Vagina (tissue), 2 donors: ENCODE data around the gene ALOX15B. TPM values are rescaled to one million over a fixed set of nuclear protein-coding genes. Genes with fewer than 3 reads are reported as not detected.
"Not testable (repeated sequence)": the region's sequence is repeated elsewhere in the genome, so short reads cannot be mapped to it uniquely, and the experiment has no call there.

Source experiments
- DNase-seq, 2 donors: peaks; one replicate each; pipeline ENCODE4 v3.0.0-alpha.2; 2017; ENCODE audit errors: extremely low spot score in 2 of 2
- H3K27ac ChIP-seq: fragments of 200-600 bp; sonication (generic); one replicate; pipeline ENCODE4 v1.5.1; 2019
- H3K27me3 ChIP-seq: fragments of 200-600 bp; sonication (generic); one replicate; pipeline ENCODE4 v1.5.1; 2019
- H3K36me3 ChIP-seq, 2 donors: fragments of 200-600 bp; sonication (generic); one replicate each; pipeline ENCODE4 v1.5.1; 2017 to 2019
- H3K4me1 ChIP-seq: fragments of 200-600 bp; sonication (generic); one replicate; pipeline ENCODE4 v1.5.1; 2019
- H3K4me3 ChIP-seq, 2 donors: fragments of 200-600 bp; sonication (generic); 1 replicate in 1 of 2; 2 replicates in 1 of 2; pipeline ENCODE4 v1.5.1; 2016 to 2019
- H3K9me3 ChIP-seq: fragments of 200-600 bp; sonication (generic); one replicate; pipeline ENCODE4 v1.5.1; 2019
- POLR2A ChIP-seq, 2 donors: fragments of 450-650 bp; IDR thresholded peaks; one replicate each; pipeline ENCODE4 v1.6.1; 2017; ENCODE audit warnings: antibody characterized with exemption in 2 of 2, mild to moderate bottlenecking in 2 of 2, moderate library complexity in 2 of 2
- POLR2AphosphoS5 ChIP-seq, 2 donors: sonication (generic); formaldehyde crosslinking; IDR thresholded peaks; one replicate each; pipeline ENCODE4 v1.9.0; 2017; ENCODE audit warnings: antibody characterized with exemption in 2 of 2, mild to moderate bottlenecking in 2 of 2, low read depth in 1 of 2; ENCODE audit not compliant: insufficient read depth in 1 of 2
- intact Hi-C: fragments of 100-400 bp; cut with DNase I; formaldehyde crosslinking; loops from one replicate; pipeline ENCODE4 v1.15.1; 2023
- total RNA-seq: library from RNA; depleted of rRNA; stranded (reverse); fragments of >200 nt; gene quantifications from one replicate; pipeline ENCODE4 v1.2.3, GENCODE V29; 2016
- TF ChIP-seq, protein P1 (sequence below), 3 experiments: fragments of 450-650 bp in 2 of 3; fragments of 200-600 bp in 1 of 3; sonication (generic) in 1 of 3; IDR thresholded peaks; one replicate each; pipeline ENCODE4 v1.5.1; 2017 to 2019; ENCODE audit warnings: antibody characterized with exemption in 3 of 3, mild to moderate bottlenecking in 2 of 3, moderate library complexity in 2 of 3

The ALOX15B gene
- total RNA-seq, 1 donor from 2014 or later, result 28.7 TPM

- no peaks in the 10 kb centered on the region for H3K36me3 ChIP-seq
- H3K4me1 ChIP-seq, result peaks cover 8% of the 10 kb centered on the region
- H3K9me3 ChIP-seq, result no peaks in the 10 kb centered on the region
- peaks cover 4% of the 10 kb centered on the region for H3K27me3 ChIP-seq
- intact Hi-C loops, result no loop called here
- TF ChIP-seq, protein P1, sequence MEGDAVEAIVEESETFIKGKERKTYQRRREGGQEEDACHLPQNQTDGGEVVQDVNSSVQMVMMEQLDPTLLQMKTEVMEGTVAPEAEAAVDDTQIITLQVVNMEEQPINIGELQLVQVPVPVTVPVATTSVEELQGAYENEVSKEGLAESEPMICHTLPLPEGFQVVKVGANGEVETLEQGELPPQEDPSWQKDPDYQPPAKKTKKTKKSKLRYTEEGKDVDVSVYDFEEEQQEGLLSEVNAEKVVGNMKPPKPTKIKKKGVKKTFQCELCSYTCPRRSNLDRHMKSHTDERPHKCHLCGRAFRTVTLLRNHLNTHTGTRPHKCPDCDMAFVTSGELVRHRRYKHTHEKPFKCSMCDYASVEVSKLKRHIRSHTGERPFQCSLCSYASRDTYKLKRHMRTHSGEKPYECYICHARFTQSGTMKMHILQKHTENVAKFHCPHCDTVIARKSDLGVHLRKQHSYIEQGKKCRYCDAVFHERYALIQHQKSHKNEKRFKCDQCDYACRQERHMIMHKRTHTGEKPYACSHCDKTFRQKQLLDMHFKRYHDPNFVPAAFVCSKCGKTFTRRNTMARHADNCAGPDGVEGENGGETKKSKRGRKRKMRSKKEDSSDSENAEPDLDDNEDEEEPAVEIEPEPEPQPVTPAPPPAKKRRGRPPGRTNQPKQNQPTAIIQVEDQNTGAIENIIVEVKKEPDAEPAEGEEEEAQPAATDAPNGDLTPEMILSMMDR (IDR thresholded peaks at IDR 0.05), result no peak
- TF ChIP-seq POLR2AphosphoS5 (IDR thresholded peaks at IDR 0.05; ENCODE audit: insufficient read depth in 1 of 2, low read depth in 1 of 2), result no peak
- TF ChIP-seq POLR2A (IDR thresholded peaks at IDR 0.05), result no peak
- DNase-seq, result no peak
- H3K27ac ChIP-seq, result no peak overlapping the region
- H3K4me3 ChIP-seq, result no peak overlapping the region
Observed at GRCh38 chr17:8056232-8056975, 17.5 kb downstream of the ALOX15B start.

GRCh38 chr17:8056976-8057625, 18.2 kb downstream of the ALOX15B start:
- DNase-seq, result no peak
- intact Hi-C loops, result no loop called here
- H3K36me3 ChIP-seq, result no peaks in the 10 kb centered on the region
- H3K27ac ChIP-seq, result no peak overlapping the region
- TF ChIP-seq POLR2A (IDR thresholded peaks at IDR 0.05) (no peak), POLR2AphosphoS5 (IDR thresholded peaks at IDR 0.05; ENCODE audit: insufficient read depth in 1 of 2, low read depth in 1 of 2) (no peak)
- TF ChIP-seq, protein P1 (IDR thresholded peaks at IDR 0.05), result no peak
- no peak overlapping the region for H3K4me3 ChIP-seq
- no peaks in the 10 kb centered on the region for H3K9me3 ChIP-seq
- peaks cover 9% of the 10 kb centered on the region for H3K4me1 ChIP-seq
- H3K27me3 ChIP-seq, result peaks cover 4% of the 10 kb centered on the region

- no peak overlapping the region for H3K27ac ChIP-seq
- H3K4me3 ChIP-seq, result no peak overlapping the region
- no peaks in the 10 kb centered on the region for H3K9me3 ChIP-seq
- TF ChIP-seq POLR2AphosphoS5 (IDR thresholded peaks at IDR 0.05; ENCODE audit: insufficient read depth in 1 of 2, low read depth in 1 of 2) (peak in 1 of 2 donors; percentile 36), POLR2A (IDR thresholded peaks at IDR 0.05) (no peak)
- TF ChIP-seq, protein P1 (IDR thresholded peaks at IDR 0.05), result peak; percentile 63 to 78 (median 76)
- no peak for DNase-seq
- H3K27me3 ChIP-seq, result peaks cover 4% of the 10 kb centered on the region
- intact Hi-C loops, result no loop called here
- H3K4me1 ChIP-seq, result peaks cover 15% of the 10 kb centered on the region
- H3K36me3 ChIP-seq, result no peaks in the 10 kb centered on the region
Observed at GRCh38 chr17:8057691-8058114, 18.8 kb downstream of the ALOX15B start.

GRCh38 chr17:8059131-8059530, 20.3 kb downstream of the ALOX15B start:
- intact Hi-C loops, result no loop called here
- Histone ChIP-seq H3K27me3 (peaks cover 4% of the 10 kb centered on the region), H3K27ac (no peak overlapping the region), H3K4me1 (peaks cover 28% of the 10 kb centered on the region), H3K36me3 (no peaks in the 10 kb centered on the region), H3K9me3 (no peaks in the 10 kb centered on the region), H3K4me3 (no peak overlapping the region)
- no peak for DNase-seq
- TF ChIP-seq POLR2A (IDR thresholded peaks at IDR 0.05) (no peak), POLR2AphosphoS5 (IDR thresholded peaks at IDR 0.05; ENCODE audit: insufficient read depth in 1 of 2, low read depth in 1 of 2) (no peak)
- TF ChIP-seq, protein P1 (IDR thresholded peaks at IDR 0.05), result no peak

- intact Hi-C loops, result no loop called here
Observed at GRCh38 chr17:8060274-8060673, 21.4 kb downstream of the ALOX15B start.

GRCh38 chr17:8061851-8062250, 23.0 kb downstream of the ALOX15B start:
- H3K36me3 ChIP-seq, H3K9me3 ChIP-seq, H3K27me3 ChIP-seq, H3K27ac ChIP-seq, intact Hi-C loops, H3K4me3 ChIP-seq, DNase-seq: not testable (repeated sequence)
- peaks cover 29% of the 10 kb centered on the region for H3K4me1 ChIP-seq

More at GRCh38 chr17:8060274-8060673, 21.4 kb downstream of the ALOX15B start:
- no peaks in the 10 kb centered on the region for H3K9me3 ChIP-seq
- no peak for DNase-seq
- TF ChIP-seq POLR2AphosphoS5 (IDR thresholded peaks at IDR 0.05; ENCODE audit: insufficient read depth in 1 of 2, low read depth in 1 of 2) (no peak), POLR2A (IDR thresholded peaks at IDR 0.05) (no peak)
- TF ChIP-seq, protein P1 (IDR thresholded peaks at IDR 0.05), result peak; percentile 57 to 68 (median 60)
- peaks cover 2% of the 10 kb centered on the region for H3K27me3 ChIP-seq
- no peak overlapping the region for H3K4me3 ChIP-seq
- peaks cover 29% of the 10 kb centered on the region for H3K4me1 ChIP-seq
- no peaks in the 10 kb centered on the region for H3K36me3 ChIP-seq
- H3K27ac ChIP-seq, result no peak overlapping the region
